Lung (tissue), 12 donors: Measurements from ENCODE around the gene POU2F2. TPM values are rescaled to one million over a fixed set of nuclear protein-coding genes. Genes with fewer than 3 reads are reported as not detected.

Source experiments
- ATAC-seq: fragments of 200-7000 bp; cut with Tn5 transposase; one replicate; pipeline ENCODE4 v1.9.1; 2020; ENCODE audit warnings: moderate number of reproducible peaks; ENCODE audit not compliant: insufficient read depth, low FRiP score
- DNase-seq, 3 donors: peaks; one replicate each; pipeline ENCODE4 v3.0.0-alpha.2; 2013 to 2017
- H3K27ac ChIP-seq, 2 donors: one replicate each; pipeline ENCODE4 v1.5.1; 2013; ENCODE audit warnings: mild to moderate bottlenecking in 2 of 2, moderate library complexity in 2 of 2, control low read depth in 1 of 2, inconsistent platforms in 1 of 2, low read depth in 1 of 2, low read length in 1 of 2
- H3K27me3 ChIP-seq, 3 donors: one replicate each; pipeline ENCODE4 v1.5.1; 2013; ENCODE audit warnings: low read length in 2 of 3; ENCODE audit not compliant: control insufficient read depth in 3 of 3, insufficient read depth in 3 of 3
- H3K36me3 ChIP-seq, 4 donors: one replicate each; pipeline ENCODE4 v1.5.1; 2013; ENCODE audit warnings: low read length in 4 of 4, mild to moderate bottlenecking in 1 of 4, moderate library complexity in 1 of 4; ENCODE audit not compliant: control insufficient read depth in 4 of 4, insufficient read depth in 4 of 4
- H3K4me1 ChIP-seq, 5 donors: one replicate each; pipeline ENCODE4 v1.5.1; 2013; ENCODE audit warnings: low read length in 5 of 5, mild to moderate bottlenecking in 2 of 5, moderate library complexity in 1 of 5; ENCODE audit not compliant: control insufficient read depth in 5 of 5, insufficient read depth in 5 of 5
- H3K4me3 ChIP-seq: one replicate; pipeline ENCODE4 v1.5.1; 2013; ENCODE audit warnings: mild to moderate bottlenecking, control low read depth, moderate library complexity
- H3K9ac ChIP-seq, 2 donors: one replicate each; pipeline ENCODE4 v1.5.1; 2013; ENCODE audit warnings: low read length in 2 of 2, control low read depth in 1 of 2; ENCODE audit not compliant: insufficient read depth in 1 of 2
- H3K9me3 ChIP-seq, 4 donors: one replicate each; pipeline ENCODE4 v1.5.1; 2013; ENCODE audit warnings: low read length in 3 of 4, mild to moderate bottlenecking in 1 of 4, moderate library complexity in 1 of 4; ENCODE audit not compliant: control insufficient read depth in 4 of 4, insufficient read depth in 3 of 4
- CTCF ChIP-seq: IDR thresholded peaks from 2 replicates; pipeline ENCODE4 v1.5.1; 2012; ENCODE audit warnings: mild to moderate bottlenecking; ENCODE audit errors: control extremely low read depth, extremely low read depth
- WGBS, 2 donors: extraction: QIAGEN DNeasy Blood & Tissue Kit; methylation state at CpG; one replicate each; pipeline ENCODE4 v1.1.7; 2013; 5-methylcytosine and 5-hydroxymethylcytosine counted together
- polyA plus RNA-seq, 2 donors: library from polyadenylated mRNA; stranded (reverse); fragments of 200-250 nt; gene quantifications; one replicate each; pipeline ENCODE4 v1.2.1, GENCODE V29; 2013
- total RNA-seq, 2 donors: library from RNA; depleted of rRNA in 1 of 2; stranded (reverse); fragments of >200 nt in 1 of 2; gene quantifications; one replicate each; pipeline ENCODE4 v1.2.1, GENCODE V29; 2014 to 2021
- donor health status: control.
- donor health status: control.
- donor health status: Bipolar disorder and iron deficiency.
- donor health status: healthy.
- donor health status: DM: yes; HTN: yes; CAD: no.

The POU2F2 gene
- total and polyA plus RNA-seq, 4 donors, result 1.9 to 11.9 (median 5.4) TPM

GRCh38 chr19:42081584-42082203 is 50.6 kb downstream of the POU2F2 start:
- H3K4me3 ChIP-seq, result no peak overlapping the region
- H3K4me1 ChIP-seq, result peaks cover 0 to 11% (median 3%) of the 10 kb centered on the region in 5 donors
- ATAC-seq (no peak), DNase-seq (peak in 2 of 3 donors; percentile 19 to 31)
- no peak overlapping the region for H3K9ac ChIP-seq
- no peak for TF ChIP-seq CTCF
- no peaks in the 10 kb centered on the region for H3K27me3 ChIP-seq
- H3K27ac ChIP-seq, result no peak overlapping the region
- WGBS, 2 donors, result 81 to 90% methylated on average over 2 of the region's 2 CpGs
- H3K9me3 ChIP-seq, result no peaks in the 10 kb centered on the region
- peaks cover 10 to 36% (median 22%) of the 10 kb centered on the region in 4 donors for H3K36me3 ChIP-seq

- no peaks in the 10 kb centered on the region for H3K27me3 ChIP-seq
- H3K36me3 ChIP-seq, result peaks cover 10 to 36% (median 22%) of the 10 kb centered on the region in 4 donors
- no peak overlapping the region for H3K4me3 ChIP-seq
- H3K9ac ChIP-seq, result no peak overlapping the region
- no peak for DNase-seq
- no peak for TF ChIP-seq CTCF
- no peak overlapping the region for H3K27ac ChIP-seq
- H3K9me3 ChIP-seq, result no peaks in the 10 kb centered on the region
- H3K4me1 ChIP-seq, result peaks cover 0 to 12% (median 3%) of the 10 kb centered on the region in 5 donors
- WGBS, 2 donors, result 93 to 95% methylated on average over 28 of the region's 28 CpGs
- ATAC-seq, result no peak
Observed at GRCh38 chr19:42080764-42081375, 51.4 kb downstream of the POU2F2 start.

GRCh38 chr19:42079886-42080763 is 52.1 kb downstream of the POU2F2 start:
- H3K9ac ChIP-seq, result no peak overlapping the region
- H3K9me3 ChIP-seq, result no peaks in the 10 kb centered on the region
- 94 to 95% methylated on average over 44 of the region's 44 CpGs for WGBS, 2 donors
- no peak for TF ChIP-seq CTCF
- ATAC-seq, result no peak
- H3K27ac ChIP-seq, result no peak overlapping the region
- no peak for DNase-seq
- H3K36me3 ChIP-seq, result peaks cover 10 to 36% (median 22%) of the 10 kb centered on the region in 4 donors
- no peaks in the 10 kb centered on the region for H3K27me3 ChIP-seq
- peaks cover 0 to 13% (median 3%) of the 10 kb centered on the region in 5 donors for H3K4me1 ChIP-seq
- H3K4me3 ChIP-seq, result no peak overlapping the region
